NB4 (cell line): ENCODE measurements around the gene MIDN.

Source experiments
- CTCF ChIP-seq: IDR thresholded peaks from one replicate; pipeline ENCODE4 v1.5.1; 2012; ENCODE audit warnings: low read depth, low read length
- MYC ChIP-seq: IDR thresholded peaks from 2 replicates; pipeline ENCODE4 v1.6.1; 2011; ENCODE audit warnings: low read depth, low read length
- POLR2A ChIP-seq: IDR thresholded peaks from 2 replicates; pipeline ENCODE4 v1.6.1; 2011; ENCODE audit warnings: mild to moderate bottlenecking; ENCODE audit not compliant: insufficient read length; ENCODE audit errors: extremely low read depth
- TF ChIP-seq, protein P1 (sequence below): IDR thresholded peaks from 2 replicates; pipeline ENCODE4 v1.6.1; 2011; ENCODE audit warnings: low read depth, low read length

GRCh38 chr19:1286487-1287353, 38.3 kb downstream of the MIDN start:
- no peak for TF ChIP-seq CTCF
- no peak for TF ChIP-seq POLR2A
- TF ChIP-seq MYC = no peak
- TF ChIP-seq, protein P1, sequence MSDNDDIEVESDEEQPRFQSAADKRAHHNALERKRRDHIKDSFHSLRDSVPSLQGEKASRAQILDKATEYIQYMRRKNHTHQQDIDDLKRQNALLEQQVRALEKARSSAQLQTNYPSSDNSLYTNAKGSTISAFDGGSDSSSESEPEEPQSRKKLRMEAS = no peak
